A673 (cell line): Measurements from ENCODE around the gene PLTP.

Experiments used
- EZH2 ChIP-seq: fragments of 200-600 bp; sonication (generic); IDR thresholded peaks from 2 replicates; pipeline ENCODE4 v1.6.1; 2017; ENCODE audit warnings: borderline replicate concordance, low read depth, mild to moderate bottlenecking, mixed read lengths, antibody characterized with exemption, low read length; ENCODE audit not compliant: poor library complexity, severe bottlenecking
- TF ChIP-seq, protein P1 (sequence below): fragments of 300-800, 200-600 bp; sonication (generic); conservative IDR thresholded peaks from 2 replicates; pipeline ENCODE4 v1.5.1; 2017; ENCODE audit warnings: low read depth, mild to moderate bottlenecking, antibody characterized with exemption, low read length, moderate library complexity, mixed read lengths

DNA sequence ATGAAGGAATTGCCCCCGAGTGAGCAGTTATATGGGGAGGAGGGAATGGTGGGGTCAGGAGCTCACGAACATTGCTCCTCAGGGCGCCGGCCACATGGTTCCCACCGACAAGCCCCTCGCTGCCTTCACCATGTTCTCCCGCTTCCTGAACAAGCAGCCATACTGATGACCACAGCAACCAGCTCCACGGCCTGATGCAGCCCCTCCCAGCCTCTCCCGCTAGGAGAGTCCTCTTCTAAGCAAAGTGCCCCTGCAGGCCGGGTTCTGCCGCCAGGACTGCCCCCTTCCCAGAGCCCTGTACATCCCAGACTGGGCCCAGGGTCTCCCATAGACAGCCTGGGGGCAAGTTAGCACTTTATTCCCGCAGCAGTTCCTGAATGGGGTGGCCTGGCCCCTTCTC lies 13.7 kb downstream of the PLTP start:
- TF ChIP-seq, protein P1, sequence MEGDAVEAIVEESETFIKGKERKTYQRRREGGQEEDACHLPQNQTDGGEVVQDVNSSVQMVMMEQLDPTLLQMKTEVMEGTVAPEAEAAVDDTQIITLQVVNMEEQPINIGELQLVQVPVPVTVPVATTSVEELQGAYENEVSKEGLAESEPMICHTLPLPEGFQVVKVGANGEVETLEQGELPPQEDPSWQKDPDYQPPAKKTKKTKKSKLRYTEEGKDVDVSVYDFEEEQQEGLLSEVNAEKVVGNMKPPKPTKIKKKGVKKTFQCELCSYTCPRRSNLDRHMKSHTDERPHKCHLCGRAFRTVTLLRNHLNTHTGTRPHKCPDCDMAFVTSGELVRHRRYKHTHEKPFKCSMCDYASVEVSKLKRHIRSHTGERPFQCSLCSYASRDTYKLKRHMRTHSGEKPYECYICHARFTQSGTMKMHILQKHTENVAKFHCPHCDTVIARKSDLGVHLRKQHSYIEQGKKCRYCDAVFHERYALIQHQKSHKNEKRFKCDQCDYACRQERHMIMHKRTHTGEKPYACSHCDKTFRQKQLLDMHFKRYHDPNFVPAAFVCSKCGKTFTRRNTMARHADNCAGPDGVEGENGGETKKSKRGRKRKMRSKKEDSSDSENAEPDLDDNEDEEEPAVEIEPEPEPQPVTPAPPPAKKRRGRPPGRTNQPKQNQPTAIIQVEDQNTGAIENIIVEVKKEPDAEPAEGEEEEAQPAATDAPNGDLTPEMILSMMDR, result no peak
- TF ChIP-seq EZH2, result no peak
